Measurements from ENCODE around the gene TUBA8.
"Not testable (repeated sequence)": the region's sequence is repeated elsewhere in the genome, so short reads cannot be mapped to it uniquely, and the experiment has no call there.

The TUBA8 gene

GRCh38 chr22:18126606-18127005 lies 16.0 kb downstream of the TUBA8 start:
- H3K4me3 ChIP-seq (ENCODE audit: insufficient read depth, low read depth, low read length): no peak overlapping the region
- H3K27ac ChIP-seq (ENCODE audit: insufficient read depth, low read depth, low read length, poor library complexity, severe bottlenecking): no peak overlapping the region
- 96 to 97% methylated on average over 18 of the region's 18 CpGs for WGBS, 2 experiments
- H3K36me3 ChIP-seq (ENCODE audit: control insufficient read depth, insufficient read depth, low read length): no peaks in the 10 kb centered on the region
- H3K4me1 ChIP-seq (ENCODE audit: control insufficient read depth, insufficient read depth, low read length): peaks cover 7% of the 10 kb centered on the region
- no peaks in the 10 kb centered on the region for H3K9me3 ChIP-seq (ENCODE audit: control insufficient read depth, low read length)
- no peaks in the 10 kb centered on the region for H3K27me3 ChIP-seq (ENCODE audit: control insufficient read depth, insufficient read depth, low read length, poor library complexity, severe bottlenecking)

DNA sequence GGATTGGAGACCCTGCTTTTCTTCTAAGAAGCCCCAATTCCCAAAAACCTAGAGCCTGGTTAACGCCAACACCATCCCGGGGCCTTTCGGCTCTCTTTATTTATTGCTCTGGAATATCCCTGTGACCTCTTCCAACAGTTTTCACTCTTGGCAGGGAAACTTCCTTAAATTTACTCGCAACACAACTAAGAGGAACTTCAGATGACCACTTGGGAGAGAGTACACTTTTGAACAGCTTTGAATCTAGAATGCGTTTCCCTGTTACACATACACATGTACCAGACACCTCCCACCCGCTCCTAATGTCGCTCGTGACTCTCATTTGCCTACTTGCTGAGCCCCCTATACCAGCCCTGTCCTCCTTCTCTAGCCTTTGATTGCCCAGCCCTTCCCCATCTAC lies 19.4 kb downstream of the TUBA8 start:
- Histone ChIP-seq H3K9me3 (ENCODE audit: control insufficient read depth, low read length) (no peaks in the 10 kb centered on the region), H3K27ac (ENCODE audit: insufficient read depth, low read depth, low read length, poor library complexity, severe bottlenecking) (no peak overlapping the region), H3K36me3 (ENCODE audit: control insufficient read depth, insufficient read depth, low read length) (no peaks in the 10 kb centered on the region), H3K4me1 (ENCODE audit: control insufficient read depth, insufficient read depth, low read length) (no peaks in the 10 kb centered on the region), H3K4me3 (ENCODE audit: insufficient read depth, low read depth, low read length) (no peak overlapping the region), H3K27me3 (ENCODE audit: control insufficient read depth, insufficient read depth, low read length, poor library complexity, severe bottlenecking) (no peaks in the 10 kb centered on the region)
- WGBS, 2 experiments: 93 to 94% methylated on average over 8 of the region's 8 CpGs

GRCh38 chr22:18130699-18131429 lies 20.3 kb downstream of the TUBA8 start:
- Histone ChIP-seq H3K4me1 (ENCODE audit: control insufficient read depth, insufficient read depth, low read length) (no peaks in the 10 kb centered on the region), H3K27me3 (ENCODE audit: control insufficient read depth, insufficient read depth, low read length, poor library complexity, severe bottlenecking) (no peaks in the 10 kb centered on the region), H3K27ac (ENCODE audit: insufficient read depth, low read depth, low read length, poor library complexity, severe bottlenecking) (no peak overlapping the region), H3K4me3 (ENCODE audit: insufficient read depth, low read depth, low read length) (no peak overlapping the region), H3K36me3 (ENCODE audit: control insufficient read depth, insufficient read depth, low read length) (no peaks in the 10 kb centered on the region), H3K9me3 (ENCODE audit: control insufficient read depth, low read length) (no peaks in the 10 kb centered on the region)
- WGBS, 2 experiments: 93 to 94% methylated on average over 20 of the region's 20 CpGs

- WGBS, 2 experiments: 94 to 100% methylated on average over 2 of the region's 2 CpGs
- no peak overlapping the region for H3K4me3 ChIP-seq (ENCODE audit: insufficient read depth, low read depth, low read length)
- H3K9me3 ChIP-seq (ENCODE audit: control insufficient read depth, low read length): no peaks in the 10 kb centered on the region
- H3K4me1 ChIP-seq (ENCODE audit: control insufficient read depth, insufficient read depth, low read length): no peaks in the 10 kb centered on the region
- no peaks in the 10 kb centered on the region for H3K27me3 ChIP-seq (ENCODE audit: control insufficient read depth, insufficient read depth, low read length, poor library complexity, severe bottlenecking)
- H3K36me3 ChIP-seq (ENCODE audit: control insufficient read depth, insufficient read depth, low read length): no peaks in the 10 kb centered on the region
- H3K27ac ChIP-seq (ENCODE audit: insufficient read depth, low read depth, low read length, poor library complexity, severe bottlenecking): no peak overlapping the region
Measured at GRCh38 chr22:18133452-18133851, 22.8 kb downstream of the TUBA8 start.

DNA sequence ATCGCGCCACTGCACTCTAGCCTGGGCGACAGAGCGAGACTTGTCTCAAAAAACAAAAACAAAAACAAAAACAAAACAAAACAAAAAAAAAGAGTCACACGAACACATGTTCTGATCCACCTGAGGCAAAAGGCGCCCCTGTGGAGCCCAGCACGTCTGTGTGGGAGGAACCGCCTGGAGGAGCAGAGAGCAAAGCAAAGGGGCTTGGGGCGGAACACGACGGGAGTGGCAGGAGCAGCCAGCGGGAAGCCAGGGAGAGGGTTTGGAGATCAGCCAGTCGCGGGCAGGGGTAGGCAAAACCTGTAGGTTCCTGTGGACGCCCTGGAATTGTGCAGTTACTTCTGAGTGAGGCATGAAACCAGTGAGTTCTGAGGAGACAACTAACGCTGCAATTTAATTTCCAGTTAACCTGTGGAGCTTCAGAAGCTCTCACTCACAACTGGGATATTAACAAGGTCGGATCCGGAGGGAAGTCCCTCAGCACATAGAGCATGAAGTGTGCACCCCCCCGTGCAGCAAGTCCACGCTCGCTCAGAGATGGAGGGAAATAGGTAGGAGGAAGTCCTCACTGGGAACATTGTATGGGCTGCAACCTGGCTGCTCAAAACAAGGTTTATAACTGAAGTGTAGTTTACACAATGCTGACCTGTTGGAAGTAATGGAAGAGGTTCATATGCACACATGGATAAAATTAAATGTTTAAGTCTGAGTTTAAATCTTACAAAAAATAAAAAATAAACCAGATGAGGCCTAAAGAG lies 26.1 kb downstream of the TUBA8 start:
- Histone ChIP-seq H3K27me3 (ENCODE audit: control insufficient read depth, insufficient read depth, low read length, poor library complexity, severe bottlenecking) (no peaks in the 10 kb centered on the region), H3K36me3 (ENCODE audit: control insufficient read depth, insufficient read depth, low read length) (no peaks in the 10 kb centered on the region), H3K27ac (ENCODE audit: insufficient read depth, low read depth, low read length, poor library complexity, severe bottlenecking) (no peak overlapping the region), H3K9me3 (ENCODE audit: control insufficient read depth, low read length) (no peaks in the 10 kb centered on the region), H3K4me1 (ENCODE audit: control insufficient read depth, insufficient read depth, low read length) (no peaks in the 10 kb centered on the region), H3K4me3 (ENCODE audit: insufficient read depth, low read depth, low read length) (no peak overlapping the region)
- WGBS, 2 experiments: 90 to 91% methylated on average over 21 of the region's 21 CpGs

DNA sequence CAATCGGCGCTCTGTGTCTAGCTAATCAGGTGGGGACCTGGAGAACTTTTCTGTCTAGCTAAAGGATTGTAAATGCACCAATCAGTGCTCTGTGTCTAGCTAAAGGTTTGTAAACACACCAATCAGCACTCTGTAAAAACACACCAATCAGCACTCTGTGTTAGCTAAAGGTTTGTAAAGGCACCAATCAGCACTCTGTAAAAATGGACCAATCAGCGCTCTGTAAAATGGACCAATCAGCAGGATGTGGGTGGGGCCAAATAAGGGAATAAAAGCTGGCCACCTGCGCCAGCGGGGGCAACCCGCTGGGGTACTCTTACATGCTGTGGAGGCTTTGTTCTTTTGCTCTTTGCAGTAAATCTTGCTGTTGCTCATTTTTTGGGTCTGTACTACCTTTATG lies 30.4 kb downstream of the TUBA8 start:
- H3K27ac ChIP-seq (ENCODE audit: insufficient read depth, low read depth, low read length, poor library complexity, severe bottlenecking); H3K9me3 ChIP-seq (ENCODE audit: control insufficient read depth, low read length); H3K4me3 ChIP-seq (ENCODE audit: insufficient read depth, low read depth, low read length); H3K27me3 ChIP-seq (ENCODE audit: control insufficient read depth, insufficient read depth, low read length, poor library complexity, severe bottlenecking); H3K36me3 ChIP-seq (ENCODE audit: control insufficient read depth, insufficient read depth, low read length); H3K4me1 ChIP-seq (ENCODE audit: control insufficient read depth, insufficient read depth, low read length): not testable (repeated sequence)
- 93 to 97% methylated on average over 6 of the region's 6 CpGs for WGBS, 2 experiments

GRCh38 chr22:18144105-18144504 lies 33.5 kb downstream of the TUBA8 start:
- no peak overlapping the region for H3K4me3 ChIP-seq (ENCODE audit: insufficient read depth, low read depth, low read length)
- H3K27ac ChIP-seq (ENCODE audit: insufficient read depth, low read depth, low read length, poor library complexity, severe bottlenecking): no peak overlapping the region
- peaks cover 6% of the 10 kb centered on the region for H3K27me3 ChIP-seq (ENCODE audit: control insufficient read depth, insufficient read depth, low read length, poor library complexity, severe bottlenecking)
- H3K36me3 ChIP-seq (ENCODE audit: control insufficient read depth, insufficient read depth, low read length): no peaks in the 10 kb centered on the region
- no peaks in the 10 kb centered on the region for H3K9me3 ChIP-seq (ENCODE audit: control insufficient read depth, low read length)
- no peaks in the 10 kb centered on the region for H3K4me1 ChIP-seq (ENCODE audit: control insufficient read depth, insufficient read depth, low read length)

DNA sequence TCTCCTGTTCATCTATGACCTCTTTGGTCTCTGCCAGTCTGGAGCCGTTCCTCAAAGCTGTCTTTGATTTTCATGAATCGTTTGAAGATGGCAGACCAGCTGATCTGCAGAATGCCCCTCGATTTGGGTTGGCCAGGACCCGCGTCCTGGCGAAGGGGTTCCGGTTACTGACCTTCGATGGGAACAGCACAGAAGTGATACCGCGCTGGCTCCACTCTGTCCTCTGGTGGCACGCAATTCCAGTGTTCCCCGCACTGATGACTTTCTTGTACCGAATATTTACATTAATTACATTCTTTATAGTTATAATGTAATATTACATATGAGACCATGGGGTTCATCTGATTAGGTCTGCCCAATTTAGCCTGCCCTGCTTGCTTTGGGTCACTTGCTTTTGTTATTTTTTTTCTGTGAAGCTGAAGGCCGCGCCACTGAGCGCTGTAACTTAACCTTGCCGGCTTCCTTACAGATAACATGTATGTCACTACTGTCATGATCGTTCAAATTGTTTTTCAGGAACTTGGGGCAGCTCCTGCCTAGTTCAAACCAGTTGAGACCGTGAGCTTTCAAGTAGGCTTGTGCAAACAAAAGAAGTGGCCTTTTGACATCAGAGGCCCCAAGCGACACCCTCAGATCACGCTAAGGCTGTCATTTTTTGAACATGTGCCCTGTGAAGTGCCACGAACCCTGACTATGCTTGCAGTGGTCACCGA lies 35.2 kb downstream of the TUBA8 start:
- no peak overlapping the region for H3K4me3 ChIP-seq (ENCODE audit: insufficient read depth, low read depth, low read length)
- 90 to 93% methylated on average over 21 to 23 of the region's 23 CpGs for WGBS, 2 experiments
- H3K9me3 ChIP-seq (ENCODE audit: control insufficient read depth, low read length): no peaks in the 10 kb centered on the region
- H3K27ac ChIP-seq (ENCODE audit: insufficient read depth, low read depth, low read length, poor library complexity, severe bottlenecking): no peak overlapping the region
- H3K4me1 ChIP-seq (ENCODE audit: control insufficient read depth, insufficient read depth, low read length): no peaks in the 10 kb centered on the region
- H3K36me3 ChIP-seq (ENCODE audit: control insufficient read depth, insufficient read depth, low read length): no peaks in the 10 kb centered on the region
- H3K27me3 ChIP-seq (ENCODE audit: control insufficient read depth, insufficient read depth, low read length, poor library complexity, severe bottlenecking): peaks cover 23% of the 10 kb centered on the region

DNA sequence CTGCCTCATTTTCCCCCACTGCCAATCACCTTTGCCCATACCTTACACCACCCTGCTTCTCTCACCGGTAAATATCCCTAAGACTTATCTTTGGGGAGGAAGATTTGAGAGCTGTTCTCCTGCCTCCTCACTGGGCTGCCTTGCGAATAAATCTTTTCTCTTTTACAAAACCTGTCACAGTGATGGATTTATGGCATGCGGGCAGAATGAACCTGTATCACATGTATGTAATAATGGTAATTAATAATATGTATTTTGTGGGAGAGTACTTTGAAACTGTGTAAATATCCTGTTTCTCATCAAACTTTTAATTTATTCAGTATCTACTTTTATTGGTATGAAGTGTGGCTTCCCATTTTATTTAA lies 35.8 kb downstream of the TUBA8 start:
- H3K4me1 ChIP-seq (ENCODE audit: control insufficient read depth, insufficient read depth, low read length): no peaks in the 10 kb centered on the region
- H3K36me3 ChIP-seq (ENCODE audit: control insufficient read depth, insufficient read depth, low read length): no peaks in the 10 kb centered on the region
- no peak overlapping the region for H3K4me3 ChIP-seq (ENCODE audit: insufficient read depth, low read depth, low read length)
- peaks cover 29% of the 10 kb centered on the region for H3K27me3 ChIP-seq (ENCODE audit: control insufficient read depth, insufficient read depth, low read length, poor library complexity, severe bottlenecking)
- H3K9me3 ChIP-seq (ENCODE audit: control insufficient read depth, low read length): no peaks in the 10 kb centered on the region
- H3K27ac ChIP-seq (ENCODE audit: insufficient read depth, low read depth, low read length, poor library complexity, severe bottlenecking): no peak overlapping the region
- 92 to 94% methylated on average over 3 of the region's 3 CpGs for WGBS, 2 experiments

DNA sequence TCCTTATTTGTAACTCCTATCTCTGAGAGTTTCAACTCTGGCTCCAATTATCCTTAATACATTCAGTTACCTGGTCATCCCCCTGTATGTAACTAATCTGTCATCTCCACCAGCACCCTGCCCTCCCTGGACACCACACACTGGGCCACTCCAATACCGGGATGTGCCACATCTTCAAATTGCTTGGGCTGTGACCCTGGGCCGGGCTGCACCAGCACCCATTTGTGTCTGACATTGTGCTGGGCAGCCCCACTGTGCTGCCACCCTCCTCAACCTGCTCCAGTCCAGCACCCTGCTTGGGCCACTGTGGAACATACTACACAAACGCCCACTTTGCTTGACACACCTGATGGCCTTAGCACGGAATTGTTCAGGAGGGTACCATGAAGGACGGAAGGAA lies 37.2 kb downstream of the TUBA8 start:
- Histone ChIP-seq H3K9me3 (ENCODE audit: control insufficient read depth, low read length) (no peaks in the 10 kb centered on the region), H3K27me3 (ENCODE audit: control insufficient read depth, insufficient read depth, low read length, poor library complexity, severe bottlenecking) (peaks cover 30% of the 10 kb centered on the region), H3K4me3 (ENCODE audit: insufficient read depth, low read depth, low read length) (no peak overlapping the region), H3K4me1 (ENCODE audit: control insufficient read depth, insufficient read depth, low read length) (no peaks in the 10 kb centered on the region), H3K36me3 (ENCODE audit: control insufficient read depth, insufficient read depth, low read length) (no peaks in the 10 kb centered on the region), H3K27ac (ENCODE audit: insufficient read depth, low read depth, low read length, poor library complexity, severe bottlenecking) (no peak overlapping the region)
- WGBS, 2 experiments: 94% methylated on average over 5 of the region's 5 CpGs

All from ectodermal cell (in vitro differentiated cells).